Astrocyte (in vitro differentiated cells and primary cell): Measurements from ENCODE around the gene TRPV2. TPM values are rescaled to one million over a fixed set of nuclear protein-coding genes. Genes with fewer than 3 reads are reported as not detected.

Source experiments
- DNase-seq: peaks from one replicate; pipeline ENCODE4 v3.0.0-alpha.2; 2010; ENCODE audit warnings: low read depth
- FAIRE-seq: peaks from 2 replicates; lab custom pipeline; 2011; peaks lifted over from hg19 to GRCh38; lab: Jason Lieb, UNC
- H2AFZ ChIP-seq: 2 replicates; pipeline ENCODE4 v1.6.0; 2012; ENCODE audit warnings: low read depth, low read length, inconsistent platforms
- H3K27ac ChIP-seq: 2 replicates; pipeline ENCODE4 v1.5.1; 2011; ENCODE audit warnings: low read depth, low read length, inconsistent platforms
- H3K27me3 ChIP-seq: 2 replicates; pipeline ENCODE4 v1.6.0; 2011; ENCODE audit warnings: low read length, inconsistent platforms; ENCODE audit not compliant: insufficient read depth
- H3K36me3 ChIP-seq: 2 replicates; pipeline ENCODE4 v1.5.1; 2011; ENCODE audit warnings: low read length, inconsistent platforms; ENCODE audit not compliant: insufficient read depth
- H3K4me1 ChIP-seq: 2 replicates; pipeline ENCODE4 v1.5.1; 2011; ENCODE audit warnings: low read length, inconsistent platforms; ENCODE audit not compliant: insufficient read depth
- H3K4me2 ChIP-seq: 2 replicates; pipeline ENCODE4 v1.6.0; 2012; ENCODE audit warnings: low read length, inconsistent platforms
- H3K4me3 ChIP-seq: 2 replicates; pipeline ENCODE4 v1.5.1; 2011; ENCODE audit warnings: low read depth, mild to moderate bottlenecking, low read length, inconsistent platforms; ENCODE audit not compliant: insufficient read depth
- H3K79me2 ChIP-seq: 2 replicates; pipeline ENCODE4 v1.6.0; 2012; ENCODE audit warnings: mild to moderate bottlenecking, low read length, inconsistent platforms; ENCODE audit not compliant: insufficient read depth
- H3K9ac ChIP-seq: 2 replicates; pipeline ENCODE4 v1.6.0; 2012; ENCODE audit warnings: mild to moderate bottlenecking, low read length, inconsistent platforms
- H3K9me3 ChIP-seq: 2 replicates; pipeline ENCODE4 v1.5.1; 2012; ENCODE audit warnings: low read depth, mild to moderate bottlenecking, low read length, inconsistent platforms; ENCODE audit not compliant: insufficient read depth
- H4K20me1 ChIP-seq: 2 replicates; pipeline ENCODE4 v1.6.0; 2012; ENCODE audit warnings: low read length, inconsistent platforms; ENCODE audit not compliant: insufficient read depth
- H3K27ac Mint-ChIP-seq: one replicate; pipeline ENCODE4 v1.8.0; 2021; ENCODE audit warnings: mild to moderate bottlenecking, mixed read lengths; ENCODE audit not compliant: unreplicated experiment
- H3K27me3 Mint-ChIP-seq: one replicate; pipeline ENCODE4 v1.8.0; 2021; ENCODE audit warnings: low read depth, mixed read lengths; ENCODE audit not compliant: unreplicated experiment
- H3K36me3 Mint-ChIP-seq: one replicate; pipeline ENCODE4 v1.8.0; 2021; ENCODE audit warnings: low read depth, mixed read lengths; ENCODE audit not compliant: unreplicated experiment
- H3K4me1 Mint-ChIP-seq: one replicate; pipeline ENCODE4 v1.8.0; 2021; ENCODE audit warnings: low read depth, mixed read lengths; ENCODE audit not compliant: unreplicated experiment
- H3K4me3 Mint-ChIP-seq: one replicate; pipeline ENCODE4 v1.8.0; 2021; ENCODE audit warnings: mild to moderate bottlenecking, moderate library complexity, mixed read lengths; ENCODE audit not compliant: unreplicated experiment
- H3K9me3 Mint-ChIP-seq: one replicate; pipeline ENCODE4 v1.8.0; 2021; ENCODE audit warnings: mild to moderate bottlenecking, mixed read lengths; ENCODE audit not compliant: unreplicated experiment
- EZH2 ChIP-seq: IDR thresholded peaks from 2 replicates; pipeline ENCODE4 v1.6.1; 2012; ENCODE audit warnings: mild to moderate bottlenecking, low read length, inconsistent platforms; ENCODE audit not compliant: insufficient read depth
- total RNA-seq: library from RNA; stranded (reverse); gene quantifications from 2 replicates; pipeline ENCODE4 v1.2.1, GENCODE V29; 2021
- TF ChIP-seq, protein P1 (sequence below): IDR thresholded peaks from 2 replicates; pipeline ENCODE4 v1.5.1; 2011; ENCODE audit warnings: low read depth, mild to moderate bottlenecking, inconsistent platforms, low read length, moderate library complexity; ENCODE audit not compliant: insufficient read depth

TRPV2 gene
- total RNA-seq, 1 donor from 2014 or later, result 0.86 TPM

DNA sequence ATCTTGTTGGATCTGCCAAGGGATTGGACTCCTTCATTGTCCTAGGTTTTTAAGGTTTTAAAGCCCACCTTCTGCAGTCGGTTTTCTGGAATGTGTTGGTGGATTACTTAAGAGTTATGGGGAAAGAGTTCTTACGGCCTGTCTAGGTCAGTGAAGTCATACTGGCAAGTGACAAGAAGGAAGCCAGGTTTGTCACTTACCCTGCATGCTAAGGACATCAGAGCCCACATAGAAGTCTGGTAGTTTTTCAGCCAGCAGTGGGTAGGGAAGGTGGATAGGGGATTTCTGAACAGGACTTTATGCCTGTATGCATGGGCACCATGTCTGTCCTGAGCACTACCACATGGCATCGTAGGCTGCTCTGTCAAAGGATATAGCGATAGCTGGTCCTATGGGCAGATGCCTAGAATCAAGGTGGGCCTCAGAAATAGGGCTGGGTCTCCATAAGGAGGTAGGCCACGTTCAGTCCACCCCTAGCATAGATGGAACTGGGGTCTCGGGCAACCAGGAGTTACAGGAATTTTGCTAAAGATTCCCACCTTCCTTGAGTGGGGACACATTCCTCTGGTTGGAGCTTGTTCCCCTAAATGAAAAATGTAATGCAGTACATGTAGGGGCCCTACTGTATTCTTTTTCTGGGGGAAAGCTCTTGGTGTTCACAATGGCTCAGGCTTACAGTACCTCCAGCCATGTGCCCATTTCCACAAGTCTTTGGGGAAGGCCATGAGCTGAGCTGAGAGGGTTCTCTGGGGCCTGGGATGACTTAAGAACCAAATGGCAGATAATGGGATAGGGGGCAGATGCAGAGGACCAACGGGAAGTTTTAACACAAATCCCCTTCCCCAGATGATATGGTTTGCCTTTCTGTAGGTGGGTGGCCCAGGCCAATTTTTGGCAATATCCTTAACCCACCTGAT, 27.5 kb downstream of the TRPV2 start:
- TF ChIP-seq, protein P1, sequence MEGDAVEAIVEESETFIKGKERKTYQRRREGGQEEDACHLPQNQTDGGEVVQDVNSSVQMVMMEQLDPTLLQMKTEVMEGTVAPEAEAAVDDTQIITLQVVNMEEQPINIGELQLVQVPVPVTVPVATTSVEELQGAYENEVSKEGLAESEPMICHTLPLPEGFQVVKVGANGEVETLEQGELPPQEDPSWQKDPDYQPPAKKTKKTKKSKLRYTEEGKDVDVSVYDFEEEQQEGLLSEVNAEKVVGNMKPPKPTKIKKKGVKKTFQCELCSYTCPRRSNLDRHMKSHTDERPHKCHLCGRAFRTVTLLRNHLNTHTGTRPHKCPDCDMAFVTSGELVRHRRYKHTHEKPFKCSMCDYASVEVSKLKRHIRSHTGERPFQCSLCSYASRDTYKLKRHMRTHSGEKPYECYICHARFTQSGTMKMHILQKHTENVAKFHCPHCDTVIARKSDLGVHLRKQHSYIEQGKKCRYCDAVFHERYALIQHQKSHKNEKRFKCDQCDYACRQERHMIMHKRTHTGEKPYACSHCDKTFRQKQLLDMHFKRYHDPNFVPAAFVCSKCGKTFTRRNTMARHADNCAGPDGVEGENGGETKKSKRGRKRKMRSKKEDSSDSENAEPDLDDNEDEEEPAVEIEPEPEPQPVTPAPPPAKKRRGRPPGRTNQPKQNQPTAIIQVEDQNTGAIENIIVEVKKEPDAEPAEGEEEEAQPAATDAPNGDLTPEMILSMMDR, result no peak
- TF ChIP-seq EZH2, result no peak
- H3K4me3 ChIP-seq, result peak overlapping the region; percentile 2

DNA sequence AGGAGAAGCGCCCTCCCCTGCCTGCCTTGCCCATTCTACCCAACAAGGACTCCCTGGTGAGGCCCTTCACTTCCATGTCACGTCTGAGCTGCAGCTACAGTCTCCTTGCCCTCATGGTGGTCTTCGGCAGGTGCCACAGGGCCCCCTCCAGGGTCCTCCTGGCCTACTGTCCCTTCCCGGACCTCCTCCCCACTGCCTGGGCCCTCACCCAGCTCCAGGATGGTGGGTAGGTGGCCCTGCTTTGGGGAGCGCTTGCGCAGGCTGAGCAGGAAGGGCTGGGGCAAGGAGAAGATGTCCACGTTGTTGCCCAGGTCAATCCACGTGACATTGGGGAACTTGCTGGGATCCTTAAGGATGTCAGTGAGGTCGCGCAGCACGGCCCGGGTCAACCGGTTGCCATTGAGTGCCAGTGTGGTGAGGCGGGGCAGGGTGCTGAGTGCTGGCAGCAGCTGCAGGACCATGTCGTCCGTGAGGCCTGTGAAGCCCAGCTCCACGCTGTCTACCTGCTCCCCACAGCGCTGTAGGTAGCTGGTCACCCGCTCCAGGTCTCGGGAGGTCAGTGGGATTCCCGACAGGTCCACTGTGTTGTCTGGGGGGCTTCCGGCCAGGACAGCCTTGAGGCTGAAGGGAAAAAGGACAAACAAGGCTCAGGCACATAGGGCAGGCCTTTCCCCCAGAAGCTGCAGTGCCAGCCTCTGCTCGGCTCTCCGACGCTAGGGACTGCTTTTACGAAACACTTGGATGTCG, 28.3 kb downstream of the TRPV2 start:
- no peak for FAIRE-seq
- peaks cover 51% of the 10 kb centered on the region for H3K79me2 ChIP-seq
- H3K36me3 ChIP-seq, result peaks cover 45% of the 10 kb centered on the region
- H3K27me3 Mint-ChIP-seq, result no peaks in the 10 kb centered on the region
- DNase-seq, result no peak
- H3K4me2 ChIP-seq, result peak overlapping the region; percentile 95
- H3K4me1 Mint-ChIP-seq, result peaks cover 16% of the 10 kb centered on the region
- no peak overlapping the region for H3K9ac ChIP-seq
- no peak for TF ChIP-seq EZH2
- TF ChIP-seq, protein P1, result no peak
- H3K36me3 Mint-ChIP-seq, result peaks cover 39% of the 10 kb centered on the region
- no peak overlapping the region for H2AFZ ChIP-seq
- H3K27me3 ChIP-seq, result no peaks in the 10 kb centered on the region
- no peak overlapping the region for H3K4me3 Mint-ChIP-seq
- H3K27ac ChIP-seq, result no peak overlapping the region
- no peaks in the 10 kb centered on the region for H3K9me3 ChIP-seq
- H3K9me3 Mint-ChIP-seq, result peaks cover 2% of the 10 kb centered on the region
- H4K20me1 ChIP-seq, result peaks cover 90% of the 10 kb centered on the region
- H3K27ac Mint-ChIP-seq, result peak overlapping the region; percentile 9
- no peak overlapping the region for H3K4me3 ChIP-seq
- H3K4me1 ChIP-seq, result peaks cover 25% of the 10 kb centered on the region

More for the DNA sequence above, 27.5 kb downstream of the TRPV2 start:
- Histone ChIP-seq H3K4me2 (peak overlapping the region; percentile 95), H3K79me2 (peaks cover 51% of the 10 kb centered on the region), H3K27ac (no peak overlapping the region), H3K9me3 (no peaks in the 10 kb centered on the region), H3K36me3 (peaks cover 45% of the 10 kb centered on the region), H4K20me1 (peaks cover 81% of the 10 kb centered on the region), H3K4me1 (peaks cover 31% of the 10 kb centered on the region), H2AFZ (no peak overlapping the region), H3K27me3 (no peaks in the 10 kb centered on the region), H3K9ac (peak overlapping the region; percentile 95)
- Mint-ChIP-seq H3K36me3 (peaks cover 39% of the 10 kb centered on the region), H3K4me3 (peak overlapping the region; percentile 99), H3K4me1 (peaks cover 16% of the 10 kb centered on the region), H3K27ac (peak overlapping the region; percentile 41), H3K9me3 (peaks cover 2% of the 10 kb centered on the region), H3K27me3 (no peaks in the 10 kb centered on the region)
- FAIRE-seq (no peak), DNase-seq (no peak)
